OCI-LY7 (cell line): ENCODE measurements around the gene PMF1.

Experiments
- CTCF ChIP-seq: fragments of 200-600 bp; sonication (generic); conservative IDR thresholded peaks from 2 replicates; pipeline ENCODE4 v1.5.1; 2014; ENCODE audit warnings: mild to moderate bottlenecking, antibody characterized with exemption, low read length, moderate library complexity, mixed read lengths
- EZH2phosphoT487 ChIP-seq: fragments of 200-600 bp; sonication (generic); IDR thresholded peaks from 2 replicates; pipeline ENCODE4 v1.6.1; 2018; ENCODE audit warnings: low read depth, borderline replicate concordance, mild to moderate bottlenecking, mixed run types, antibody characterized with exemption, low read length, moderate library complexity, mixed read lengths

- TF ChIP-seq CTCF (no peak), EZH2phosphoT487 (no peak)
Observed at GRCh38 chr1:156167536-156167935, 45.3 kb upstream of the PMF1 start.
